Left lung (tissue), 10 donors: ENCODE results near the gene NTM. TPM values are rescaled to one million over a fixed set of nuclear protein-coding genes. Genes with fewer than 3 reads are reported as not detected.

Source experiments
- ATAC-seq: fragments of 200-7000 bp; cut with Tn5 transposase; one replicate; pipeline ENCODE4 v1.9.1; 2020; ENCODE audit warnings: moderate library complexity
- DNase-seq, 4 donors: peaks; one replicate each; pipeline ENCODE4 v3.0.0-alpha.2; 2013 to 2020
- H3K27ac ChIP-seq, 2 donors: fragments of 200-600 bp; sonication (generic) in 1 of 2; one replicate each; pipeline versions ENCODE4 v1.5.0 to v1.8.0; 2020 to 2021
- H3K27me3 ChIP-seq, 2 donors: fragments of 200-600 bp; sonication (generic) in 1 of 2; one replicate each; pipeline versions ENCODE4 v1.5.0 to v1.8.0; 2020 to 2021
- H3K36me3 ChIP-seq, 2 donors: fragments of 200-600 bp; sonication (generic) in 1 of 2; one replicate each; pipeline versions ENCODE4 v1.5.0 to v1.8.0; 2020 to 2021
- H3K4me1 ChIP-seq, 2 donors: fragments of 200-600 bp; one replicate each; pipeline ENCODE4 v1.8.0; 2021
- H3K4me3 ChIP-seq, 2 donors: fragments of 200-600 bp; sonication (generic) in 1 of 2; one replicate each; pipeline versions ENCODE4 v1.5.0 to v1.8.0; 2020 to 2021; ENCODE audit warnings: mild to moderate bottlenecking in 1 of 2
- H3K9me3 ChIP-seq, 2 donors: fragments of 200-600 bp; sonication (generic) in 1 of 2; one replicate each; pipeline versions ENCODE4 v1.5.0 to v1.8.0; 2020 to 2021
- CTCF ChIP-seq, 2 donors: fragments of 200-600 bp; sonication (generic) in 1 of 2; IDR thresholded peaks; one replicate each; pipeline versions ENCODE4 v1.5.0 to v1.8.0; 2021; ENCODE audit warnings: antibody characterized with exemption in 2 of 2
- intact Hi-C, 2 donors: fragments of 100-400 bp; cut with DNase I; formaldehyde crosslinking; loops; one replicate each; pipeline versions ENCODE4 v1.11.2 to v1.14.2; 2022
- polyA plus RNA-seq, 6 donors: library from polyadenylated mRNA; unstranded; fragments of 120-200 nt; gene quantifications; one replicate each; pipeline ENCODE4 v1.2.1, GENCODE V29; 2013; ENCODE audit not compliant: insufficient read length in 6 of 6
- total RNA-seq, 2 donors: library from RNA; stranded (reverse); fragmentation: NEBNext Ultra II Directional; extraction: Animal tissue kit (Norgen Biotek cat#: 25700); gene quantifications; one replicate each; pipeline ENCODE4 v1.2.1, GENCODE V29; 2021
- donor health status: DM: no; HTN: yes; CAD: no.
- donor health status: DM: no; HTN: no; CAD: no.

Gene NTM
- total and polyA plus RNA-seq, 8 donors, result 9.5 to 31.0 (median 21.1) TPM

- Histone ChIP-seq H3K4me1 (peaks cover 0 to 6% of the 10 kb centered on the region in 2 donors), H3K27me3 (peaks cover 0 to 51% of the 10 kb centered on the region in 2 donors), H3K27ac (no peak overlapping the region), H3K9me3 (no peaks in the 10 kb centered on the region), H3K4me3 (no peak overlapping the region), H3K36me3 (no peaks in the 10 kb centered on the region)
- TF ChIP-seq CTCF (IDR thresholded peaks at IDR 0.05), result no peak
- intact Hi-C loops, result no loop called here
- no peak for ATAC-seq
- no peak for DNase-seq
Measured at GRCh38 chr11:131683666-131684065, 313.3 kb downstream of the NTM start.

GRCh38 chr11:131684111-131685060 is 314.0 kb downstream of the NTM start:
- no peak for TF ChIP-seq CTCF (IDR thresholded peaks at IDR 0.05)
- Histone ChIP-seq H3K4me1 (peaks cover 0 to 6% of the 10 kb centered on the region in 2 donors), H3K9me3 (no peaks in the 10 kb centered on the region), H3K4me3 (no peak overlapping the region), H3K36me3 (no peaks in the 10 kb centered on the region), H3K27me3 (peaks cover 0 to 58% of the 10 kb centered on the region in 2 donors), H3K27ac (no peak overlapping the region)
- intact Hi-C loops, result no loop called here
- ATAC-seq, result no peak
- DNase-seq, result no peak

GRCh38 chr11:131685206-131685605 is 314.8 kb downstream of the NTM start:
- Histone ChIP-seq H3K4me1 (peaks cover 0 to 6% of the 10 kb centered on the region in 2 donors), H3K4me3 (no peak overlapping the region), H3K36me3 (no peaks in the 10 kb centered on the region), H3K9me3 (no peaks in the 10 kb centered on the region), H3K27me3 (peaks cover 0 to 64% of the 10 kb centered on the region in 2 donors), H3K27ac (no peak overlapping the region)
- ATAC-seq (no peak), DNase-seq (no peak)
- intact Hi-C loops, result no loop called here
- TF ChIP-seq CTCF (IDR thresholded peaks at IDR 0.05), result no peak

- Histone ChIP-seq H3K4me3 (no peak overlapping the region), H3K36me3 (no peaks in the 10 kb centered on the region), H3K9me3 (no peaks in the 10 kb centered on the region), H3K27ac (no peak overlapping the region), H3K27me3 (peaks cover 0 to 71% of the 10 kb centered on the region in 2 donors), H3K4me1 (peaks cover 0 to 6% of the 10 kb centered on the region in 2 donors)
- ATAC-seq, result no peak
- intact Hi-C loops, result no loop called here
- no peak for TF ChIP-seq CTCF (IDR thresholded peaks at IDR 0.05)
- DNase-seq, result no peak
Measured at GRCh38 chr11:131685906-131686305, 315.5 kb downstream of the NTM start.

- intact Hi-C loops, result no loop called here
- Histone ChIP-seq H3K9me3 (no peaks in the 10 kb centered on the region), H3K27ac (no peak overlapping the region), H3K4me3 (no peak overlapping the region), H3K27me3 (peaks cover 0 to 80% of the 10 kb centered on the region in 2 donors), H3K4me1 (peaks cover 0 to 6% of the 10 kb centered on the region in 2 donors), H3K36me3 (no peaks in the 10 kb centered on the region)
- ATAC-seq, result no peak
- no peak for TF ChIP-seq CTCF (IDR thresholded peaks at IDR 0.05)
- DNase-seq, result peak in 1 of 4 donors; percentile 65
Measured at GRCh38 chr11:131686836-131687235, 316.4 kb downstream of the NTM start.
